WI38 (cell line): Measurements from ENCODE around the gene MRPL39.

Experiments
- H3K4me3 ChIP-seq: 2 replicates; pipeline ENCODE4 v1.5.1; 2011; ENCODE audit warnings: low read depth, mild to moderate bottlenecking, control low read depth, low read length
- CTCF ChIP-seq: IDR thresholded peaks from 2 replicates; pipeline ENCODE4 v1.5.1; 2012; ENCODE audit warnings: low read depth, mild to moderate bottlenecking, control low read depth, low read length

The MRPL39 gene

GRCh38 chr21:25536752-25537151, 70.5 kb downstream of the MRPL39 start:
- H3K4me3 ChIP-seq: no peak overlapping the region
- no peak for TF ChIP-seq CTCF

- no peak overlapping the region for H3K4me3 ChIP-seq
- no peak for TF ChIP-seq CTCF
Measured at GRCh38 chr21:25535849-25536248, 71.4 kb downstream of the MRPL39 start.
